Renal cortical epithelial cell (primary cell): Measurements from ENCODE around the gene FUOM. TPM values are rescaled to one million over a fixed set of nuclear protein-coding genes. Genes with fewer than 3 reads are reported as not detected.
"Not testable (repeated sequence)": the region's sequence is repeated elsewhere in the genome, so short reads cannot be mapped to it uniquely, and the experiment has no call there.

Experiments
- DNase-seq: peaks from one replicate; pipeline ENCODE4 v3.0.0-alpha.2; 2011; ENCODE audit warnings: low read depth
- total RNA-seq: library from RNA; depleted of rRNA; stranded (reverse); fragments of >200 nt; gene quantifications from 2 replicates; pipeline ENCODE4 v1.2.3, GENCODE V29; 2014

Gene FUOM
- total RNA-seq, 1 donor from 2014 or later = 6.3 TPM

DNA sequence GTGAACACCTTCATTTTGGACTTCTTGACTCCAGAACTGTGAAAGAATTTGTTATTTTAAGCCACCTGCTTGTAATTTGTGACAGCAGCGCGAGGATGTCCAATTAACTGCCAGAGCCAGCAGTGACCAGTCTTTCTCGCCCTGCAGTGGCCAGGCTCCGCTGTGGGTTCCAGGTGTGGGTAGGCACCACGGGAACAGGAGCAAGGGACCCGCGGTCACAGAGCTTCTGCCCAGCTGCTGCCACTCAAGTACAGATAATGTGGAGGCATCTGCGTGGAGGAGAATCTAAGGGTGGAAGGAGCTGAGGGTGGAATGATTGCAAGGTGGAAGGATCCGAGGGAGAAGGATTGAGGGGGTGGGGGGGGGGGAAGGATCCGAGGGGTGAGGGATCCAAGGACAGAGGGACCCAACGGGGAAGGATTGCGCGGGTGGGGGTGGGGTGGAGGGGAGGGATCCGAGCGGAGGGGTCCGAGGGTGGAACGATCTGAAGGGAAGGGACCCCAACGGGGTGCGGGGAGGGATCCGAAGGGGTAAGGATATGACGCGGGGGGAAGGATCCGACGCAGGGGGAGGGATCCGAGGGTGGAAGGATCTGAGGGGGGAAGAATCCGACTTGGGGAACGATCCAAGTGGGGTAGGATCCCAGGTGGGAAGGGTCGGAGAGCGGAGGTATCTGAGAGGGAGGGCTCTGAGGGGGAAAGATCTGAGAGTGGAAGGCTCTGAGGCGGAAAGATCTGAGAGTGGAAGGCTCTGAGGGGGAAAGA, 24.7 kb downstream of the FUOM start:
- no peak for DNase-seq

DNA sequence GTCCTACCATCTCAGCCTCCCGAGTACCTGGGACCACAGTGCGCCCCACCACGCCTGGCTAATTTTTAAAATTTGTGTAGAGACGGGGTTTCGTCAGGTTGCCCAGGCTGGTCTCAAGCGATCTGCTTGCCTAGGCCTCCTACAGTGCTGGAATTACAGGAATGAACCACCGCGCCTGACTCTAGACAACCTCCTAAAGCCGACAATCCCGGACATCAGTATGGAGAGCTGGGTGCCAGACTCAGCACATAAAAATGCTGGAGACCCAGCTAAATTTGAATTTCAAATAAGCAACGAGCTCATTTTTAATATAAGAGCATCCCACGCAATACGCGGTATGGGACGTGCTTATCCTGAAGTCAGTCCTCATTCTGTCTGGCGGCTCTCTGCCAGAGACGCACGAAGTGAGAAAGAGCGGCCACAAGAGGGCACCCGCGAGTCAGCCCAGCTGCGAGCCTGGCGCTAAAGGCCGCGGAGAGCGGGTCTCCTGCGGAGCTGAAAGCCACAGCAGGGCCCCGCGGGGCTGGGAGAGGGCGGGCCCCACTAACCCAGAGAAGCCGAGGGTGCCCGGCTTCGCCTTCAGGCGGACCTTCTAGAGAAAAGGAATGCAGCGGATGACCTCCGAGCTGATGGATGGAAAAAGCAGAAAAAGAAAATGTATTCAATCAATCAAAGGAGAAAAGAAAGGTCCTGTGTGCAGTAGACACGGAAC, 28.2 kb downstream of the FUOM start:
- DNase-seq = peak; percentile 53

DNA sequence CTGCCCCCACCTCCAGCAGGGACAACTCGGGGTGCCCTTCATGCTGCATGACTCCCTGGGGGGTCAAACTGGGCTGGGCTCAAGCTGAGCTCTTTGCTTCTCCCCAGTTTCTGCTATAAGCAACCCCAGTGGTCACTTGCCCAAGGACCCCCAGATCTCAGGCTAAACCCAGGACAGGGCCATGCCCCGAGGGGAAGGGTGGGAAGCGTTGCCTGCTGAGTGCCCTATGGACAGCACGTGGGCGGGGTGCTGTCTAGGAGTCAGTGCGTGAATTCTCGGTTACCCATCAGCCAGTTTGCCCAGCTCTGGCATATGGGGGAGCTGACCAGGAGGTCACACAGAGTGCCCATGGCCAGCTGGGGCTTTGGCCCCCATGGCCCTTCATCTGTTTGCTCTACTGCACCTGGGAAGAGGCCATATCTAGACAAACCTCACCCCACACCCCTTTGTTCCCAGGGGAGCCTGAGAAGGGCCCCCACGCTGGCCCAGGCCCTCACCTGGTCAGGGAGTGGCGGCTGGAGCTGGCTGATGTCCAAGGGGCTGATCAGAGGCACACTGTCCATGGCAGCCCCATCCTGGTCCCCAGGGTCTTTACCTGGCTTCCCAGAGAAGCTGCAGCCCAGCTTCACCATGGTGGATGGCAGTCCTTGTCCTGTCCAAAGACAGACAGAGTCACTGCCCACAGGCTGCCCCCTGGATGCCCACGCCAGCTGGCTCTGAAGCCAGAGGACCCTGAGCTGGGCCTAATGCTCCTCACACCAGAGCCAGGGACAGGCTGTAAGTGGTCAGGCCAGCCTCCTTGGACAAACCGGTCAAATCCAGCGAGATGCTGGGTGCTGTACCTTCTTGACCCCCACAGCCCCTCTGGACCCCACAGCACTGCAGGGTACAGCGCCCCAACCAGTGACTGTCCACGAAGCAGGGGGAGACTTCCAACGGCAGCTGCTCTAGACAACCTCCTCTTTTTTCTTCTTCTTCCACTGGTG, 29.2 kb downstream of the FUOM start:
- DNase-seq = no peak

DNA sequence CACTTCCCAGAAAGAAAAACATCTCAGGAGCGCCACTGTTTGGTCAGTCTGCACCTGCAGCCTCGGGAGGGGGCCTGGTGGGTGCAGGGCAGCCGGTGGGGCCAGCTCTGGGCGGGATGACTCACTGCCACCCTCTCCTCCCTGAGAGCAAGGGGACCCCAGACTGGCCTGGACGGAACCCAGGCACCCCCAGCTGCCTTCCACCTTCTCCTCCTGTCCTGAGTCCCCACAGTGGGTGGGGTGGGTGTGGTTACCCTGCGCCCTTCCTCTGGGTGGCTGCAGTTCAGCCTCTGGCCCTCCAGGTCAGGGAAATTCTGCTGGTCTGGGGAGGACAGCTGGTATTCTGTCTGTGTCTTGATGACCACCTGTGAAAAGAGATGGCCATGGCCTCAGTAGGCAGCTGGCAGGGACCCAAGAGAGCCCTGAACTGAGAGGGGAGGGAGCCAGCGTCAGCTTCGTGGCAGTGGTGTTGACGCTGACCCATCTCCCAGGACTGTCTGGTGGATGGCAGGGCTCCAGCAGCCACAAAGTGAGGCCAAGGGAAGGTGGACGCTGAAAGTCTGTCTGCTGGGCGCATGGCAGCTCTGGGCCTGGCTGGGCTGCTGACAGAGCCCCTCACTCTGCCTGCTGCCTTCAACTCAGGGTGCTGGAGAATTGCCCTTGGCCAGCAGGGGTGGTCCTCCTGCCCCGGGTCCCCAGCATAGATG, 30.0 kb downstream of the FUOM start:
- DNase-seq = no peak

DNA sequence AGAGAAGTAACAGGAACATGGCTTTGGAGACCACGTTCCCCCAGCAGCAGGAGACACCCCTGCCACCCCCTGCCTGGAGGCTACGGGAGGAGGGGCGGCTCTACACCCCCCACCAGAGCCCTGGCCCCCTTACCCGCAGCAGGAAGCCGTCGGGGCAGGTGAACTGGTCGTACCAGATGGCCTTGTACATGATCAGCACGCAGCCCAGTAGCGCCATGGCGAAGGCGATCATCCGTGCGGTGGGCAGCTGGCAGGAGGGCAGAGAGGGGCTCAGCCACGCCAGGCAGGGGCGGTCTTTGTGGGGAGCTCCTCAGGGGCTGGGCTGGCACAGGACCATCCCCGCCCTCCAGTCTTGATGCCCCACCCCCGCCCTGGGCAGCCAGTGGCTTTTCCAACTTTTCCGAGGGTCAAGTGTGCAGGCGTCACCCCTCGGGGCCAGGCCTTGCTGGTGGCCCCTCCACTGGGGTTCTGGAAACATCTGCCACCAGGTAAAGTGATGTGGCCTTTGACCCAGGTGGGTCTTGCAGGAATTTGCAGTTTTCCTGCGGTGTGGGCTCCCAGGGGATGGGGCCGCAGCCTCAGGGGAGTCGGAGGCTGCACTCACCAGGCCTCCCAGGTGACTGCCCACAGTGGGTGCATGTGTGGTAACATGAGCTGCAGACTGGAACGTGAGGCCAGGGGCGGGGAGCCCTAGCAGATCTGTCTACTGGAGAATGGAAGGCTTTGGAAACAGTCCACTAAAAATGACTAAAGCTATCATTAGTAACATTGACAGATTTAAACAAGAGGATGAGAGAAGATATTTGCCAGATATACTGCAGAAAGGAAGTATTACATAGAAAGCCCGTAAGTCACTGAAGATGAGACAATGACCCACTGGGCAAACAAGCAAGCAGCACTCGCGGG, 30.8 kb downstream of the FUOM start:
- DNase-seq = no peak

DNA sequence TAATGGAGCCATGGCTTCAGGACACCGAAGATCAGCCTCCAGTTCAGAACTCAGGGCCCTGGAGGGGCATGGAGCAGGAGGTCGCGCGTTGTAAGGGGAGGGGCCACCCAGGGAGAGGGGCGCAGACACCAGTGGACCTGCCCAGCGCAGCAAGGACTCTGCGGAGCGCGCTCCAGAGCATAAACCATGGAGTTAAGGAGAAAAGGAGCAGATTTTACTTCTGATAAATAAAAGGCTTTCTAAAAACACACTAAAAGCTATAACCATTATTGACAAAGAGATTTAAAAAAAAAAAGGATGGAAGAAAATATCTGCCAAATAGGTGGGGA, 31.6 kb downstream of the FUOM start:
- DNase-seq = no peak

DNA sequence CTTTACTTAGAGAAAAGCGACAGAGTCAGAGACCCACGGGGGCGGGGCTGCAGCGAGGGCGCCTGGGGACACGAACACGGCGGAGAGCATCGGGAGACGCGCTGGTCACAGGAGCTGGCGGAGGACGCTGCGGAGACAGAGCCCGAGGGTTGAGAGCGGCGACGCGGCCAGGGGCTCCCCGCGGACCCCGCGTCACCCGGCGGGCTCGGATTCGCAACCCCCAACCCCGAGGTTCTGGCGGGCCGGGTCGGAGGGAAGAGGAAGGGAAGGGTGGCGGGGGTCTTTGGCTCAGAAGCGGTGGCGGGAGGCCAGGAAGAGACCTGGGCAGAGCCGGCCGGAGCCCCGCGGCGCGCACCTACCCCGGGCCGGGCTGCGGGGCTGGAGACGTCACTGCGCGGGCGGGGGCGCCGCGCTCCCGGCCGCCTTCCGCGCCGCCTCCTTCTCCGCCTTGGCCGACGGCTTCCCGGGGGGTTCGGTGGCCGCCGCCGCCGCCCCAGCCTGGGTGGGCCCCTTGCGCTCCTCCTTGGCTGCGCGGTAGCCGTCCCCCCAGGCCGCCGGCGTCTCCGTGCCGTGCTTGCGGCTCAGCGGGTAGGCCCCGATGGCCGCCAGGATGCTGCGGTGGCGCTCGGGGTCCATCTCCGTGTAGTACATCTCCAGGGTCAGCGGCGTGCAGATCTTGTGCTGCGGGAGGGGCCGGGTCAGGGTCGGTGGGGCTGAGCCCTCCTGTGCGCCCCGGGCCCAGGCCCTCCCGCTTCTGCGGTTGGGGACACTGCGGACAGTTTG, 32.2 kb downstream of the FUOM start:
- DNase-seq = no peak

DNA sequence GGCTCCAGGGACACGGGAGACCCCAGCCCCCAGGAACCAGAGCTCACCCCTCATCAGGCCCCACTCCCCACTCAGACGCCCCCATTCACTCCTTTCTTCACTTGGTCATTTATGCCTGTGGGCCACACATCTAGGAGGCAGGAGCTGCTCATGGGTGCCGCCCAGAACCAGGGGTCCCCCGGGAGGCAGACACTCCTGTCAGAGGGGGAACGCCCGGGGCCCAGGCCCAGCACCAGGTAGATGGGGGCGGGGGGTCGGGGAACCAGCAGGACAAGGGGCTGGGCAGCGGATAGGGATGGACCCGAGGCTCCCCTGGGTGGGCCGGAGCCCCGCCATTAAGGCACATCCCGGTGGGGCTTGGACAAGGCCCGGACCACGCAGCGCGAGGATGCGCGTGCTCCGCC, 33.0 kb downstream of the FUOM start:
- DNase-seq = no peak

DNA sequence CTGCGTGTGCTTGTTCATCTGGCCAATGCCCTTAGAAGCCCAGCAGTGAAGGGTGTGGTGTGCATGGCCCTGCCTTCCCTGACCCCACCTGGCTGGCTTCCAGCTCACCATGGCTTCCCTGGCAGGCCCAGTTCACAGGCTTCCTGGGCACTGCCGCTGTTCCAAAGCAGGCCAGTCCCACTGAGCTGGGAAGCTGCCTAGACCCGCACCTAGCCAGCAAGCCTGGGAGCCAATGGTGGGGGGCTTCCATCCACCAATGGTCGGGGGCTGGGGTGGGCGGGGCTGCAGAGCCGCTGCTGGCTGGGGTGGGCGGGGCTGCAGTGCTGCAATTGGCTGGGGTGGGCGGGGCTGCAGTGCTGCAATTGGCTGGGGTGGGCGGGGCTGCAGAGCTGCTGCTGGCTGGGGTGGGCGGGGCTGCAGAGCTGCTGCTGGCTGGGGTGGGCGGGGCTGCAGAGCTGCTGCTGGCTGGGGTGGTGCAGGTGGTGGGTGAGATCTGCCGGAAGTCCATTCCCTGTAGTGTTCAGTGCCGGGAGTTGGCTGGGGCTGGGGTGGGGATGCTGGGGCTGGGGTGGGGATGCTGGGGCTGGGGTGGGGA, 33.5 kb downstream of the FUOM start:
- peak; percentile 66 for DNase-seq

DNA sequence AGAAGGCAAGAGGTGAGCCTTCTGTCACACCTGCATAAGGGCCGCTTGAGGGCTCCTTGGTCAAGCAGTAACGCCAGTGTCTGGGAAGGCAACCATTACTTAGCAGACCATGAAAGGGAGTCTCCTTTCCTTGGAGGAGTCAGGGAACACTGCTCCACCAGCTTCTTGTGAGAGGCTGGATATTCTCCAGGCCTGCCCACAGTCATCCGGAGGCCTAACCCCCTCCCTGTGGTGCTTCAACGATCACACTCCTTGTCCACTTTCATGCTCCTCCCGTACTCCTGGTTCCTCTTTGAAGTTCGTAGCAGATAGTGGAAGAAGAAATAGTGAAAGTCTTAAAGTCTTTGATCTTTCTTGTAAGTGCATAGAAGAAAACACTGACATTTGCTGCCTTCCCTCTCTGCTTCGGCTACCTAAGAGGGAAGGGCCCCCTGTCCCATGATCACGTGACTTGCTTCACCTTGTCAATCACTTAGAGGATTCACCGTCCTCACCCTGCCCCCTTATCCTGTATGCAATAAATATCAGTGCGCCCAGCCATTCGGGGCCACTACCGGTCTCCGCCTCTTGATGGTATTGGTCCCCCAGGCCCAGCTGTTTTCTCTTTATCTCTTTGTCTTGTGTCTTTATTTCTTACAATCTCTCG, 35.6 kb downstream of the FUOM start:
- DNase-seq = not testable (repeated sequence)

DNA sequence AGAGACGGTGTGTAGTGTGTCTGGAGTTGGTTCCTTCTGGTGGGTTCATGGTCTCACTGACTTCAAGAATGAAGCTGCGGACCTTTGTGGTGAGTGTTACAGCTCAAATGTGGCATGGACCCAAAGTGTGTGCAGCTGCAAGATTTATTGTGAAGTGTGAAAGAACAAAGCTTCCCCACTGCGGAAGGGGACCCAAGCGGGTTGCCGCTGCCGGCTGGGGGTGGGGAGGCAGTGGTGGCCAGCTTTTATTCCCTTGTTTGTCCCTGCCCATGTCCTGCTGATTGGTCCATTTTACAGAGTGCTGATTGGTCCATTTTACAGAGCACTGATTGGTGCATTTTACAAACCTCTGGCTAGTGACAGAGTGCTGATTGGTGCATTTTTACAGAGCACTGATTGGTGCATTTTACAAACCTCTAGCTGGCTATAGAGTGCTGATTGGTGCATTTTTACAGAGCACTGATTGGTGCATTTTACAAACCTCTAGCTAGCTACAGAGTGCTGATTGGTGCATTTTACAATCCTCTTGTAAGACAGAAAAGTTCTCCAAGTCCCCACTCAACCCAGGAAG, 36.9 kb downstream of the FUOM start:
- not testable (repeated sequence) for DNase-seq

DNA sequence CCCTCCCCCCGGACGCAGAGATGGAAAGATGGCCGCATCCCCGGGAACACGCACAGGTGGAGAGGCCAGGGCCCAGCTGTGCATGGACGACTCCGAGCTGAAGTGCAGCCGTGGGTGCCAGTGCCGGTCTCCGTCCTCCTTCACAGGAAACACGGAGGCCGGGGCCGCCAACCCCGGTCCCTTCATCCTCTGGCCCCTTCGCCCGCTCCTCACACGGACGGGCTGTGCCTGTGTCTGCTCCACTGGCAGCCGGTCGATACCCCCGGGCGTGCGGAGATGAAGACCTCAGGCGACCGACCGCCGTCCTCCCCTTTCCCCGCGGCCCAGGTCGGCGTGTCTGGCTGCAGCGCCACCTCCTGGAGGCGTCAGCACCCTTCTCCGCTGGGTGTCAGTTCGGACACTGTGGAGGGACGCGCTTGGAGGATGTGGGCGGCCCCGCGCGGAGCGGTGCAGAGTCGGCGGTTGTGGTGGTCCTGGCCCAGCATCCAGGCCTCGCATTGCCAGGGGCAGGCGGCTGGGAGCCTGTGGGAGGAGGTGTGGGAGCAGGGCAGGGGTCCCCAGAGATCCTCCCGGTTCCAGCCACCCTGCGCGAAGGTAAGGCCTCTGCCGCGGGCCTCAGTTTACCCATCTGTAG, 39.2 kb downstream of the FUOM start:
- peak; percentile 9 for DNase-seq

DNA sequence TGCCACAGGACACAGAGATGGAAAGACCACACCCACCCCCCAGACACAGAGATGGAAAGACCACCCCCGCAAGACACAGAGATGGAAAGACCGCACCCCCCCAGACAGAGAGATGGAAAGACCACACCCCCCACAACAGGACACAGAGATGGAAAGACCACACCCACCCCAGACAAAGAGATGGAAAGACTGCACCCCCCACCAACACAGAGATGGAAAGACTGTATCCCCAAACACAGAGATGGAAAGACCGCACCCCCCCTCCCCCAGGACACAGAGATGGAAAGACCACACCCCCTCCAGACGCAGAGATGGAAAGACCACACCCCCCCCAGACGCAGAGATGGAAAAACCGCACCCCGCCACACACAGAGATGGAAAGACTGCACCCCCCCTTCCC, 41.1 kb downstream of the FUOM start:
- no peak for DNase-seq

DNA sequence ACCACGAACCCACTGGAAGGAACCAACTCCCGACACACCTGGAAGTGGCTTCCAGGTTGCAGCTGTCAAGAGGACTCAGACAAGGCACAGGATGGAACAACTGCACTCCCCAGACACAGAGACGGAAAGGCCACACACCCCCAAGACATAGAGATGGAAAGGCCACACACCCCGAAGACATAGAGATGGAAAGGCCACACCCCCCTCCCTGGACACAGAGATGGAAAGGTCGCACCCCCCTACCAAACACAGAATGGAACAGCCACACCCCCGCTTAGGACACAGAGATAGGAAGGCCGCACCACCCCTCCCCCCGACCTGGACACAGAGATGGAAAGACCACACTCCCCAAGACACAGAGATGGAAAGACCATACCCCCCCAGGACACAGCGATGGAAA, 41.6 kb downstream of the FUOM start:
- DNase-seq = no peak

DNA sequence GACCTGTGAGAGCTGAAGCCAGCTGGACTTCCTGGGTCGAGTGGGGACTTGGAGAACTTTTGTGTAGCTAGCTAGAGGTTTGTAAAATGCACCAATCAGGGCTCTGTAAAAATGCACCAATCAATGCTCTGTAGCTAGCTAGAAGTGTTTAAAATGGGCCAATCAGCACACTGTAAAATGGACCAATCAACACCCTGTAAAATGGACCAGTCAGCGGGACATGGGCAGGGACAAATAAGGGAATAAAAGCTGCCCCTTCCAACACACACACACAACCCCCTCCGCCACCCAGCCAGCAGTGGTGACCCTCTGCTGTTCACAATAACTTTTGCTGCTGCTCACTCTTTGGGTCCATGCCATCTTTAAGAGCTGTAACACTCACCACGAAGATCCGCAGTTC, 42.0 kb downstream of the FUOM start:
- no peak for DNase-seq

DNA sequence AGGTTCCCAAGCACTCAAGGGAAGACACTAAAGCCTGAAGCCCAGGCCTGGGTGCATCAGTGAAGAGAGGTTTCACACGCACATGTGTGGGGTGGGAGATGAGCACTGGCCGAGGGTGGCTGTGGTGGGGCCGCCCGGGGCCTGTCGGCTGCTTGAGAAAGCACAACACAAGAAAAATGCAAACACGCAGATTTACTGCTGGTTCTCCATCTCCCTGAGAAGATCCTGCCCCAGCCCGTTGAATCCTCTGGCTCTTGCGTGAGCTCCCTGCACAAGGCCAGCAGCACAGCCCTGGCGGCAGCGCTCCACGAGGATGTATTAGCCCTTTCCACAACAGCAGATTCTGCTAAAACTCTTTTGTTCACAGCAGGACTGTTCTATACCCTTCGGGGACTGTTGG, 42.9 kb downstream of the FUOM start:
- no peak for DNase-seq

DNA sequence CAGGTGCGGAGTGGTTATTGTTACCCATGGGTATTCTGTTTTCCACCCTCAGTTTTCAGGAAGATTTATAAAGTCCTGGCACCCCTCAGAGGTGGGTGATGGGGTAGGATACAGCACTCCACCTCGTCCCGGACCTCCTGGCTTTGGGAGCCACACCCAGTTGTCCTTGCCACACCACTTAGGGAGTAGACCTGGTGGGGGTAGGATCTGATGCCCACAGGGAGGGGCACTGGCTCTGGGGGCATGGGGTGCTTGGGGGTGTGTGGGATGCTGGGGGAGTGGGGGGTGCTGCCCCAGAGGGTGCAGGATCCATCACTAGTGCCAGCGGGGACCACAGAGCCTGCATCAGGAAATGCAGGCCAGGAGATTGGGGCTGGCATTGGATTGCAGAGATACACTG, 44.6 kb downstream of the FUOM start:
- no peak for DNase-seq

DNA sequence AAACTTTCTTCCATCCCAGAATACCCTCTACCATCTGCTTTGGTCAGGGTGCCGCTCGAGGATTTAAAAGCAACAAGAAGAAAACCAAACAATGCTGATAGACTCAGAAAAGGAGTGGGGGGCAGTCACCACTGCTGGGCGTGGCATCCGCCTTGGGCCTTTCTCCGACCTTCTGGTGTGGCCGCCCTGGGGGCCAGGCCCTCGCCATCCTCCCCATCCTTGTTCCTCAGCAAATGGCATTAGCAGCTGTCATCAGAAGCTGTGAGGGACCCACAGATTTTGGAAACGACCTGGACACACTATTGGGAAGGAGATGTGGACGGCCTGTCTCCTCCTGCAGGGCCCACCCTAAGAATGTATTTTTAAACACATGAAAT, 45.1 kb downstream of the FUOM start:
- no peak for DNase-seq
